Peyer's patch (tissue), 4 donors: Measurements from ENCODE around the gene LINGO3. TPM values are rescaled to one million over a fixed set of nuclear protein-coding genes. Genes with fewer than 3 reads are reported as not detected.

ENCODE experiments used
- DNase-seq, 3 donors: peaks; one replicate each; pipeline ENCODE4 v3.0.0-alpha.2; 2017 to 2019
- H3K27ac ChIP-seq, 4 donors: fragments of 200-600 bp; sonication (generic); one replicate each; pipeline ENCODE4 v1.5.1; 2016 to 2019
- H3K27me3 ChIP-seq, 2 donors: fragments of 200-600 bp; sonication (generic); one replicate each; pipeline ENCODE4 v1.5.1; 2019
- H3K36me3 ChIP-seq, 3 donors: fragments of 200-600 bp; sonication (generic); one replicate each; pipeline ENCODE4 v1.5.1; 2016 to 2019
- H3K4me1 ChIP-seq, 4 donors: fragments of 200-600 bp; sonication (generic); one replicate each; pipeline ENCODE4 v1.5.1; 2016 to 2019
- H3K4me3 ChIP-seq, 4 donors: fragments of 200-600 bp; sonication (generic); 1 replicate in 3 of 4; 2 replicates in 1 of 4; pipeline ENCODE4 v1.5.1; 2016 to 2019; ENCODE audit warnings: mild to moderate bottlenecking in 1 of 4
- H3K9me3 ChIP-seq, 4 donors: fragments of 200-600 bp; sonication (generic); one replicate each; pipeline ENCODE4 v1.5.1; 2016 to 2019; ENCODE audit warnings: mild to moderate bottlenecking in 1 of 4
- CTCF ChIP-seq, 6 experiments: fragments of 450-650 bp in 4 of 6; fragments of 200-600 bp in 2 of 6; sonication (generic) in 1 of 6; IDR thresholded peaks; one replicate each; pipeline ENCODE4 v1.5.1; 2017 to 2019; ENCODE audit warnings: antibody characterized with exemption in 6 of 6, mild to moderate bottlenecking in 3 of 6, moderate library complexity in 1 of 6
- POLR2A ChIP-seq, 2 donors: fragments of 450-650 bp; IDR thresholded peaks; one replicate each; pipeline ENCODE4 v1.5.1; 2017; ENCODE audit warnings: antibody characterized with exemption in 2 of 2, mild to moderate bottlenecking in 2 of 2, moderate library complexity in 2 of 2
- total RNA-seq, 4 donors: library from RNA; depleted of rRNA; stranded (reverse); fragments of >200 nt; gene quantifications; one replicate each; pipeline ENCODE4 v1.1.0, GENCODE V29; 2016

The LINGO3 gene
- total RNA-seq, 4 donors from 2014 or later, result 0.54 to 5.0 TPM; not detected in 2

GRCh38 chr19:2311093-2311492, 3.1 kb upstream of the LINGO3 start:
- peaks cover 0 to 29% of the 10 kb centered on the region in 2 donors for H3K27me3 ChIP-seq
- H3K36me3 ChIP-seq, result no peaks in the 10 kb centered on the region
- H3K4me1 ChIP-seq, result peaks cover 0 to 9% (median 2%) of the 10 kb centered on the region in 4 donors
- peaks cover 0 to 3% (median 0%) of the 10 kb centered on the region in 4 donors for H3K9me3 ChIP-seq
- no peak for DNase-seq
- no peak overlapping the region for H3K4me3 ChIP-seq
- TF ChIP-seq CTCF (IDR thresholded peaks at IDR 0.05), result no peak
- no peak for TF ChIP-seq POLR2A (IDR thresholded peaks at IDR 0.05)
- H3K27ac ChIP-seq, result no peak overlapping the region

- H3K27me3 ChIP-seq, result peaks cover 0 to 29% of the 10 kb centered on the region in 2 donors
- no peak for DNase-seq
Measured at GRCh38 chr19:2309734-2310362, 1.9 kb upstream of the LINGO3 start.

GRCh38 chr19:2307518-2308012, 389 bp downstream of the LINGO3 start:
- peak overlapping the region in 1 of 4 donors; percentile 7 for H3K27ac ChIP-seq
- no peaks in the 10 kb centered on the region for H3K36me3 ChIP-seq
- no peaks in the 10 kb centered on the region for H3K9me3 ChIP-seq
- H3K27me3 ChIP-seq, result peaks cover 0 to 23% of the 10 kb centered on the region in 2 donors
- DNase-seq, result no peak
- TF ChIP-seq CTCF (IDR thresholded peaks at IDR 0.05), result no peak
- TF ChIP-seq POLR2A (IDR thresholded peaks at IDR 0.05), result no peak
- peaks cover 0 to 16% (median 4%) of the 10 kb centered on the region in 4 donors for H3K4me1 ChIP-seq
- peak overlapping the region in 3 of 4 donors; percentile 16 to 39 (median 21) for H3K4me3 ChIP-seq

More at GRCh38 chr19:2309734-2310362, 1.9 kb upstream of the LINGO3 start:
- Histone ChIP-seq H3K36me3 (no peaks in the 10 kb centered on the region), H3K4me1 (peaks cover 0 to 9% (median 2%) of the 10 kb centered on the region in 4 donors), H3K9me3 (peaks cover 0 to 3% (median 0%) of the 10 kb centered on the region in 4 donors), H3K4me3 (no peak overlapping the region), H3K27ac (no peak overlapping the region)
- no peak for TF ChIP-seq CTCF (IDR thresholded peaks at IDR 0.05)
- no peak for TF ChIP-seq POLR2A (IDR thresholded peaks at IDR 0.05)

GRCh38 chr19:2306971-2307370, 983 bp downstream of the LINGO3 start:
- H3K27ac ChIP-seq, result no peak overlapping the region
- TF ChIP-seq CTCF (IDR thresholded peaks at IDR 0.05), result no peak
- no peak for TF ChIP-seq POLR2A (IDR thresholded peaks at IDR 0.05)
- no peaks in the 10 kb centered on the region for H3K9me3 ChIP-seq
- peaks cover 0 to 22% (median 10%) of the 10 kb centered on the region in 4 donors for H3K4me1 ChIP-seq
- H3K4me3 ChIP-seq, result no peak overlapping the region
- peaks cover 0 to 17% of the 10 kb centered on the region in 2 donors for H3K27me3 ChIP-seq
- no peaks in the 10 kb centered on the region for H3K36me3 ChIP-seq
- DNase-seq, result no peak

- H3K27ac ChIP-seq, result no peak overlapping the region
- H3K27me3 ChIP-seq, result peaks cover 0 to 16% of the 10 kb centered on the region in 2 donors
- H3K36me3 ChIP-seq, result no peaks in the 10 kb centered on the region
- TF ChIP-seq CTCF (IDR thresholded peaks at IDR 0.05) (no peak), POLR2A (IDR thresholded peaks at IDR 0.05) (no peak)
- H3K4me1 ChIP-seq, result peaks cover 0 to 22% (median 10%) of the 10 kb centered on the region in 4 donors
- no peaks in the 10 kb centered on the region for H3K9me3 ChIP-seq
- H3K4me3 ChIP-seq, result no peak overlapping the region
- no peak for DNase-seq
Measured at GRCh38 chr19:2306281-2306806, 1.6 kb downstream of the LINGO3 start.
